Endothelial cell of umbilical vein (primary cell): Measurements from ENCODE around the gene CDH22. TPM values are rescaled to one million over a fixed set of nuclear protein-coding genes. Genes with fewer than 3 reads are reported as not detected.

Source experiments
- BruUV-seq: library from RNA; stranded (reverse); fragments of 400-500 nt; replicated peaks from 2 replicates; lab custom pipeline; 2021; lab: Mats Ljungman, UMichigan
- CTCF ChIA-PET: fragments of 300-600, 350-600 bp; sonication (Branson Sonifier 250); formaldehyde crosslinking; loops from one replicate; lab custom pipeline; 2021; ENCODE audit warnings: antibody characterized with exemption, inconsistent platforms; lab: Charles Lee
- POLR2A ChIA-PET: fragments of 300-600, 350-600 bp; sonication (Branson Sonifier 250); formaldehyde crosslinking; loops from one replicate; lab custom pipeline; 2021; ENCODE audit warnings: antibody characterized with exemption, inconsistent platforms; lab: Charles Lee
- DNase-seq: peaks from one replicate; pipeline ENCODE4 v3.0.0-alpha.2; 2011; ENCODE audit warnings: low read depth, low spot score
- FAIRE-seq: peaks from 2 replicates; lab custom pipeline; 2011; peaks lifted over from hg19 to GRCh38; lab: Jason Lieb, UNC
- H2AFZ ChIP-seq: 2 replicates; pipeline ENCODE4 v1.6.0; 2012; ENCODE audit warnings: low read depth, low read length, control low read depth, inconsistent platforms
- H3K27ac ChIP-seq: 2 replicates; pipeline ENCODE4 v1.5.1; 2011; ENCODE audit warnings: low read depth, mild to moderate bottlenecking, control low read depth, low read length, moderate library complexity; ENCODE audit not compliant: insufficient read depth
- H3K27me3 ChIP-seq, 2 experiments: 2 replicates each; pipeline versions ENCODE4 v1.6.0 to v1.6.1; 2011; ENCODE audit warnings: low read length in 2 of 2, mixed read lengths in 1 of 2; ENCODE audit not compliant: control insufficient read depth in 2 of 2, insufficient read depth in 2 of 2
- H3K36me3 ChIP-seq, 2 experiments: 2 replicates in 1 of 2; 3 replicates in 1 of 2; pipeline ENCODE4 v1.5.1; 2011; ENCODE audit warnings: low read length in 2 of 2, mild to moderate bottlenecking in 1 of 2, moderate library complexity in 1 of 2; ENCODE audit not compliant: control insufficient read depth in 2 of 2, insufficient read depth in 2 of 2; ENCODE audit errors: extremely low read depth in 1 of 2
- H3K4me1 ChIP-seq: 3 replicates; pipeline ENCODE4 v1.5.1; 2011; ENCODE audit warnings: mild to moderate bottlenecking, low read length; ENCODE audit not compliant: control insufficient read depth, insufficient read depth; ENCODE audit errors: extremely low read depth
- H3K4me2 ChIP-seq: 2 replicates; pipeline ENCODE4 v1.6.1; 2011; ENCODE audit warnings: low read length, control low read depth, mixed read lengths; ENCODE audit not compliant: insufficient read depth
- H3K4me3 ChIP-seq, 3 experiments: fragments of 200-600 bp in 1 of 3; sonication (generic), shearing (Covaris generic) in 1 of 3; replicated peaks in 1 of 3; 2 replicates each; pipeline ENCODE4 v1.5.1; 2011 to 2016; ENCODE audit warnings: control low read depth in 3 of 3, low read length in 3 of 3, mild to moderate bottlenecking in 2 of 3, inconsistent platforms in 1 of 3, low read depth in 1 of 3, moderate library complexity in 1 of 3; ENCODE audit not compliant: insufficient read depth in 1 of 3
- H3K79me2 ChIP-seq: 2 replicates; pipeline ENCODE4 v1.6.0; 2012; ENCODE audit warnings: low read length, inconsistent platforms; ENCODE audit not compliant: control insufficient read depth, insufficient read depth
- H3K9ac ChIP-seq: replicated peaks from 2 replicates; pipeline ENCODE3; 2011; ENCODE audit warnings: low read length, control low read depth; ENCODE audit not compliant: insufficient read depth; ENCODE audit errors: extremely low read depth
- H3K9me1 ChIP-seq: replicated peaks from 3 replicates; pipeline ENCODE4 v1.6.0; 2011; ENCODE audit warnings: mild to moderate bottlenecking, low read length; ENCODE audit not compliant: control insufficient read depth, insufficient read depth; ENCODE audit errors: extremely low read depth
- H3K9me3 ChIP-seq: replicated peaks from 2 replicates; pipeline ENCODE4 v1.5.1; 2012; ENCODE audit warnings: low read length, inconsistent platforms; ENCODE audit not compliant: control insufficient read depth, insufficient read depth
- H4K20me1 ChIP-seq: replicated peaks from 2 replicates; pipeline ENCODE3; 2011; ENCODE audit warnings: mild to moderate bottlenecking, low read length; ENCODE audit not compliant: control insufficient read depth, insufficient read depth; ENCODE audit errors: extremely low read depth
- CTCF ChIP-seq, 2 donors: IDR thresholded peaks; 1 replicate in 1 of 2; 2 replicates in 1 of 2; pipeline ENCODE4 v1.5.1; 2011; ENCODE audit warnings: low read length in 2 of 2, mild to moderate bottlenecking in 2 of 2, moderate library complexity in 2 of 2, control low read depth in 1 of 2, inconsistent platforms in 1 of 2, low read depth in 1 of 2; ENCODE audit not compliant: insufficient read depth in 1 of 2; ENCODE audit errors: extremely low read depth in 1 of 2
- JUN ChIP-seq: IDR thresholded peaks from 2 replicates; pipeline ENCODE4 v1.6.1; 2011; ENCODE audit warnings: borderline replicate concordance, low read depth; ENCODE audit not compliant: insufficient read length, insufficient read depth
- dilution Hi-C: fragments of 300-500 bp; cut with MboI; formaldehyde crosslinking; loops from one replicate; pipeline ENCODE4 v1.15.0; 2019; ENCODE audit warnings: low sequenced_read_pairs; ENCODE audit not compliant: extremely low pct_ligation_motif_present
- intact Hi-C: fragments of 100-400 bp; cut with micrococcal nuclease; formaldehyde crosslinking; loops from one replicate; pipeline ENCODE4 v1.10.0; 2022
- polyA plus RNA-seq, 4 experiments: library from polyadenylated mRNA; depleted of rRNA in 3 of 4; stranded (reverse) in 3 of 4; unstranded in 1 of 4; fragments of >200 nt; gene quantifications; 2 replicates each; pipeline versions ENCODE4 v1.2.1 to v1.2.3, GENCODE V29; 2011 to 2012; ENCODE audit warnings: missing spikeins in 1 of 4
- total RNA-seq: library from RNA; stranded (reverse); gene quantifications from 2 replicates; pipeline ENCODE4 v1.2.3, GENCODE V29; 2021

The CDH22 gene
- total and polyA plus RNA-seq, 2 donors (not counting 3 experiments of a cell fraction or from before 2014, with no cell fraction given): not detected

- peak; percentile 28 for FAIRE-seq
- BruUV-seq: no TSS peak
- Histone ChIP-seq H3K27ac (no peak overlapping the region), H3K9me1 (no peaks in the 10 kb centered on the region), H3K4me3 (no peak overlapping the region), H3K27me3 (peaks cover 1 to 4% of the 10 kb centered on the region in 2 experiments), H4K20me1 (no peaks in the 10 kb centered on the region), H3K4me2 (no peak overlapping the region), H2AFZ (no peak overlapping the region), H3K36me3 (no peaks in the 10 kb centered on the region), H3K9me3 (no peaks in the 10 kb centered on the region), H3K79me2 (no peaks in the 10 kb centered on the region), H3K4me1 (peaks cover 9% of the 10 kb centered on the region), H3K9ac (no peak overlapping the region)
- dilution Hi-C loops: no loop called here
- peak; percentile 48 for DNase-seq
- CTCF ChIA-PET: interaction anchor here (0.7 to 3.3 kb wide), 27 partner anchors 8 to 379 kb away, joined by 3 to 42 read pairs (median 5); partner anchors contain the start of gene ELMO2
- intact Hi-C loops: loop anchor here (1.0 to 5.0 kb wide), 4 partner anchors 42 to 326 kb away; no protein-coding TSS in a partner anchor
- TF ChIP-seq JUN (no peak), CTCF (IDR thresholded peaks at IDR 0.05; ENCODE audit: extremely low read depth in 1 of 2, insufficient read depth in 1 of 2, low read depth in 1 of 2, low read length in 2 of 2) (peak; percentile 74 to 87)
- POLR2A ChIA-PET: interaction anchor here (0.6 kb wide), 1 partner anchor 326 kb away, joined by 3 read pairs; no protein-coding TSS in a partner anchor
Measured at GRCh38 chr20:46349035-46349741, 40.9 kb upstream of the CDH22 start.
